Left renal pelvis (tissue), 4 donors: Measurements from ENCODE around the gene KRT72. TPM values are rescaled to one million over a fixed set of nuclear protein-coding genes. Genes with fewer than 3 reads are reported as not detected.

Experiments
- DNase-seq, 4 donors: peaks; one replicate each; pipeline ENCODE4 v3.0.0-alpha.2; 2013; ENCODE audit warnings: low read depth in 4 of 4, low spot score in 3 of 4
- polyA plus RNA-seq, 4 donors: library from polyadenylated mRNA; unstranded; fragments of 120-200 nt; gene quantifications; one replicate each; pipeline ENCODE4 v1.2.1, GENCODE V29; 2013; ENCODE audit not compliant: insufficient read length in 4 of 4

The KRT72 gene
- polyA plus RNA-seq = not detected

DNA sequence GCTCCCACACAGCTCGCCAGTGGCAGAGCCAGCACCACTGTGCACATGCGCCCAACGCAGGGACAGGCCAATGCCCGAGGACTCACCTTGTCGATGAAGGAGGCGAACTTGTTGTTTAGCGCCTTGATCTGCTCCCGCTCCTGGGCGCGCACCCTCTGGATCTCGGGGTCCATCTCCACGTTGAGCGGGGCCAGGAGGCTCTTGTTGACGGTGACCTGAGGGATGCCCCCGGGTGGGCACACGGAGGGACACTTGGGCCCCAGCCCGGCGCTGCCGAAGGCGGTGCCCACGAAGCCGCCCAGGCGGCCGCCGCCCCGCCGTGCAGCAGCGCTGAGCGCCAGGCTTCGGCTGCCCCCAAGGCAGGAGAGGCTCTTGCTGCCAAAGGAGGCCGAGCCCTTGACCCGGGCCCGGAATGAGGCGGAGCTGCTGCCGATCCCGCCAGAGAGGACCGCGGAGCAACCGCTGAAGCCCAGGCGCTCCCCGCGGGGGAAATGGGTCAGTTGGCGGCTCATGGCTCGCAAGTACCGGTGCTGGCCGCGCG is at the start of gene KRT72:
Gene KRT72 (minus strand): TSS at position 523 of the 541 bp plus-strand sequence. CDS start 11 bp downstream, at position 512.
- no peak for DNase-seq

GRCh38 chr12:52650520-52651081 is 49.3 kb upstream of the KRT72 start:
- DNase-seq = peak in 3 of 4 donors; percentile 8 to 22 (median 15)

- DNase-seq = no peak
Observed at GRCh38 chr12:52649066-52649465, 47.8 kb upstream of the KRT72 start.

DNA sequence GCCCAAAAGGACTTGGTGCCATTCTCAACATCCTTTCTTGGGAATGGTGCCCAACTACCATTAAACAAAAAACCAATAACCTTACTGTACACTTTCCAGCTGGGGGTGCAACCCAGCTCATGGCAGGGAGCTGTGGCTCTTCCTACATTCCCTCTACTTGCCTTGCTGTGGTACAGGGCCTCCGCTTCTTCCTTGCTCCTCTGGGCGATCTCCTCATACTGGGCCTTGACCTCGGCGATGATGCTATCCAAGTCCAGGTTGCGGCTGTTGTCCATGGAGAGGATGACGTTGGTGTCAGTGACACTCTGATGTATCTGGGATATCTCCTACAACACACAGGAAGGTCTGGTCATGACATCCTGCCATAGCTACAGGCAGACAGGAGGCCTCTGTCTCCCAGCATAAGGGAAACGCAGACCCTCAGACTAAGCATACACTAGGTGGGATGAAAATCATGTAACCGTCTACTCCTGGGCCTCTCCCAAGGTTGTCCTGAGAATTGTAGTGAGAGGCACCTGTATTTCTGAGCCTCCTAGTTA is 46.8 kb upstream of the KRT72 start:
- DNase-seq = no peak

DNA sequence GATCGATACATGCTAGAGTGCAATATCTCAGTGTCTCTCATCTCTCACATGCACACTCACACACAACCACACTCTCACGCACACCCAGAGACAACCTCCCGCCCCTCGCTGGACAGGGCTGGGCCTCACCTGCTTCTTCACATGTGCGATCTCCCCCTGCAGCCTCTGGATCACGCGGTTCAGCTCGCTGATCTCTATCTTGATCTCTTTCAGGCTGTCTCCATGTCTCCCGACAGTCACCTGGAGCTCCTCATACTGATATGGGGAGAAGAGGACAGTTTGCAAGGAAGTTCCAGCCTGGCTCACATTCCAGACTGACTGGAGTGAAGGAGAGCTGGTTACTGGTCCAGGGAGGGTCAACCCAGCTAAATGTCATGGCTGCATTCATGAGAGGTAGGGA is 46.3 kb upstream of the KRT72 start:
- DNase-seq = no peak

- DNase-seq = no peak
Observed at GRCh38 chr12:52646613-52647012, 45.4 kb upstream of the KRT72 start.

GRCh38 chr12:52645982-52646381 is 44.7 kb upstream of the KRT72 start:
- no peak for DNase-seq

- DNase-seq = no peak
Observed at GRCh38 chr12:52645120-52645761, 44.0 kb upstream of the KRT72 start.

DNA sequence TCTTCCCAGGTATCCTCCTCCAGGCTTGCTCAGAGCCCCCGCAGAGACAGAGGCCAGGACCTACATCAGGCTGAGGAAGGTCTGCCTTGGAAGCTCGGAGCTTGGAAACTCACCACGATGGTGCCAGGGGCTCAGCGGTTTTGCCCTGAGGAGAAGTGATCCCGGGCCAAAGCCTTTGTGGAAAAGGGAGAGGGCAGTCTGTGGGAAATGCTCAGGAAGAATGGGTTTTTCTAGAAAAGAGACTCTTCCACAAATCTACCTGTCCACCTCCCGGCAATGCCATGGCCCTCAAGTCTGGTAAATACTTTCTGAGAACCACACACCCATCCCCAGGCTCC is 42.8 kb upstream of the KRT72 start:
- DNase-seq = no peak

DNA sequence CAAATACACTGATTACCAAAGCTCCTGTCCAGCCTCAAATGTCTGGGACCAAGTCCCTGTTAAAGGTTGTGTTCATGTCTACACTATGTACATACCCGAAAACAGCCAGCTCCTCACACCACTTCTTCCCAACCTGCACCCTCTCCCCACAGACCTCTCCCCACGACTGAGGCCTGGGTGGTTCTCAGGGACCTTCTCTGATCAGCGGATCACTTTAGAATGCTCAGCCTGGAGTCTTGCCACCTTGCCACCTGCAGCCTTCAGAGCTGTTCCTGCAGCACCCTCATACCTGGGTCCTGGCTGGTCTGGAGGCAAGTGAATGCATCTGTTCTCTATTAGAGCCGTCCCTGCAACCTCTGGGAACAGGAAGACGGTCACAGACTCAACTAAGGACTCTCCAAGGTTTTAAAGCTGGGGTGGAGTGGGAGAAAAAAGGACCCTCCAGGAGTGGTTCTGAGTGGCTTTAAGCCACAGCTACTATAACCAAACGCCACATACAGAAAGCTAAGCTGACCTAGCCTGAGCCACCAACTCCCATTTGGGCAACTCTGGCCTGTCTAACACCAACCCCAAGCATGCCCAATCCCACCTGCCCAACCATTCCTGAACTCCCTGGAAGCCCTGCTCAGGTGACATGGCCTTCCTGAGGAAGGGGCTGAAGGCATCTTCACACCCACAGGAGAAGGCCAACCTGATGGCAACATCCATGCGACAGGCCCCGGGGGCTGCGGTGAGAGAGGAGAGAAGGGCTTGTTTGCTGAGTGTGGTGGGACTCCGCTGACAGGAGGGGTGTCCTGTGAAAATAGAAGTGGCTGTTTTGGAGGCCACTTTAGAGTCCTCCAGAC is 42.2 kb upstream of the KRT72 start:
- DNase-seq = no peak

GRCh38 chr12:52641468-52641867 is 40.2 kb upstream of the KRT72 start:
- no peak for DNase-seq

DNA sequence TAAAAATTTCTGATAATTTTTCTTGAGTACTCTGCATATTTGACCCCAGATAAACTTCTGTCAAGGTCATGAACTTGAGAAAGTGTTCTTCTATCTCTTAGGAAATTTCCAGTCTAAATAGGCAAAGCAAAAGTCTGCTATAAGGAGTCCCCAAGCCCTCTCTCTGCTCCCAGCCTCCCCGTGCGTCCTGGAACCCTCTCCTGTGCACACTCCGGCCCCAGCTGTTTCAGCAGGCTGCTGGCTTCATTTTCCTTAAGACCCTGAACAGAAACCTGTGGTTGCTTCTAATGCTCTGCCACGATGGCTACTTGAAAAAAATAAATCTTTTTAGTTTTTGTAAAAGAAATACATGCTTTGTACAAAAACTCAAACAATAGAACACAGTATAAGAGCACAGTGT is 36.0 kb upstream of the KRT72 start:
- DNase-seq = no peak

GRCh38 chr12:52636592-52637258 is 35.5 kb upstream of the KRT72 start:
- DNase-seq = no peak

GRCh38 chr12:52636189-52636588 is 34.9 kb upstream of the KRT72 start:
- DNase-seq = no peak

DNA sequence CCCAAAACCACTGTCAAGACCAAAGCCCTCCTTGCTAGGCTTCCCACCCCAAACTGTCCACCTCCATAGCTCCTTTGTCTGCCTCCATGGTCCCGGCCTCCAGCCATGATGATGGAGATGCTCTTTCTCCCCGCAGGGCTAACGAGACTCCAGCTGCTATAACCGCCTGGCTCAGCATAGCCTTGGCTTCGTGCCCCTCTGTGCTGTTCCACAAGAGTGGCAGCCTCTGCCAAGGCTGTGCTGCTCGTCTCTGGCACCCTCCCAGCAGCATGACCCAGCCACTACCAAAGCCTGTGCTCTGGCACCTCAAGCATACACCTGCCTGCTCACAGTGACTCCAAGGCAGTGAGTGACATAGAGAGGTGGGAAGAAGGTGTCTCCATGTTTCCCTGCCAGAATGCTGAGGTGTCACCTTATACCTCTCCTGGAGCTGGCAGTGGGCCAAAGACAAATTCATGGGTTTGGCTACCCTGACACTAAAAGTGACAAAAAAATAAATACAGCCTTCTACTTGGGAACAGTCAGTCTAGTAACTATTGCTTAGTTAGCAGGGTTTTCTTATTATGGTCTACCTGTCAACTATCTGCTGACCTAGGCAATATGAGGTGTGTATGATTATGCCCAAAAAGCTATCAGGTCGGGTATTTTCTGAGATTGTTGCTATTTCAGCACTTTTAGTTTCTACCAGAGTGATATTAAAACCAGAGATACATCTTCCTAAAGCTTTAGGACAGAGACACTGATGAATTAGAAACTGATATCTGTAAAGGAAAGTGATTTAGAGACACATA is 33.2 kb upstream of the KRT72 start:
- DNase-seq = no peak

GRCh38 chr12:52633383-52633782 is 32.1 kb upstream of the KRT72 start:
- no peak for DNase-seq

DNA sequence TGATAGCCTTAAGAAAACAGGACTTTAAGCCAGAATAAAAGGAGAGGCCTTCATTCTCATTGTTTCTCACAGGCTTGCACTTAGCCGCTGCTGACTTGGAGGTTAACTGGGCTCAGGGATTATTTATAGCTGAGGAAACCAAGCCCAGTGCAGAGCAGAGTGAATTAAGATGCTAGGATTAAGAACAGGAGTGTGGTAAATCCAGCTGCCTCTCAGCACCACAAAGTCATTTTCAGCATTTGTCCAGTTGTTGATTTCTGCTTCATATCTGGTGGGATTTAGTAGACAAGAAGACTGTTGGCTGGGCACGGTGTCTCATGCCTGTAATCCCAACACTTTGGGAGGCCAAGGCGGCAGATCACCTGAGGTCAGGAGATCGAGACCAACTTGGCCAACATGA is 31.4 kb upstream of the KRT72 start:
- peak in 2 of 4 donors; percentile 10 to 12 for DNase-seq

DNA sequence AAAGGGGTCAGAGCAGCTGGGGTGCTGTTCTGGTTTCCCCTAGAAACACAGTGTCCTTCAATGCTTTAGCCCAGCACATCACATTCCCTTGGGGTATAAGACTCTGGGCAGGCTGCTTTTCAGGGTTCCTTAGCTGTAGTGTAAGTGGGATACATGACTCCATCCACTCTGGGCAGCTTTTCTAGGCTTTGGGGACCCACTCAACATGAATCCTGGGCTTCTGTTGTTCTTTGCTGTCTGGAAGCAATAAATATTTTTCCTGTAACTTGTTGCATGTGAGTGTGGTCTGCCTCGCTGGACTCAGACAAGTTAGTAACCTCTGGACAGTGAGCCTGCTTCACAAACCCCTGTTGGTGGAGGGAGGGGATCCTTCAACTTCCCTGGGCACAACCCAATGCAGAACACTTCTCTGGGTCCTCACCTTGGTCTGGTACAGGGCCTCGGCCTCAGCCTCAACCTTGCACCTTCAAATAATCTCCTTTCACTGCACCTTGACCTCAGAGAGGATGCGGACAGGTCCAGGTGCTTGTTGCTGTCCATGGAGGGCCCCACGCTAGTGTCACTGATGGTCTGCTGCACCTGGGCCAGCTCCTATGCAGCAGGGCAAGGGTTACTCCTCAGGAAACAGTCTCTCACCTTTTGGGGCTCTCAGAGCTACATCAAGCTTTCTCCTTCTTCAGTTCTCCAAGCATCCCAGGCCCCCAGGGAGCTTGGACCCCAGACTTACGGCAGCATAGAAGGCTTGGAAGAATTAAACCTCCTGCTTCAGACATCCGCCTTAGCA is 30.6 kb upstream of the KRT72 start:
- DNase-seq = no peak

DNA sequence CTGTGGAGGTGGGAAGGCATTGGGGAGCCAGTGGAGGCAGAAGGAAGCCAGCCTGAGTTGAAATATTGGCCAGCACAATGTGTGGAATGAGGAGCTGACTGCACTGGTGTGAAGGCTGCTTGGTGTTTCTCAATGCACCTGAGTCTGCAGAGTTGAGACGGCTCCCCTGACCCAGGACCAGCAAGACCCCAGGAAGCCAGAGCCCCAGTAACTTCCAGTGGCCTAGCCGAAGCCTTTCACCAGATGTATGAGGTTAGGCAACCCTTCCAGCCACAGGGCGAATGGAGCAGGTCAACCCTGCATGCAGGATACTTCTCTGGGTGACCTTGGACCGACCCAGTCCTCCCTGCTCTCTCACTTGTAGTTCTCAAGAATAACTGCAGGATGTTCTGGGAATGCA is 30.0 kb upstream of the KRT72 start:
- DNase-seq = no peak
